ENCODE measurements around the gene NME5. TPM values are rescaled to one million over a fixed set of nuclear protein-coding genes. Genes with fewer than 3 reads are reported as not detected.

The NME5 gene
- total RNA-seq, 1 donor from 2014 or later, result not detected

GRCh38 chr5:138180183-138180782 lies 41.1 kb upstream of the NME5 start:
- CTCF ChIA-PET, result interaction anchor here (1.0 kb wide), 1 partner anchor 324 kb away, joined by 3 read pairs; no protein-coding TSS in a partner anchor
- Mint-ChIP-seq H3K27me3 (no peaks in the 10 kb centered on the region), H3K9me3 (no peaks in the 10 kb centered on the region), H3K4me3 (peak overlapping the region; percentile 48), H3K27ac (no peak overlapping the region), H3K4me1 (peaks cover 4% of the 10 kb centered on the region), H3K36me3 (ENCODE audit: low read depth) (peaks cover 23% of the 10 kb centered on the region)
- intact Hi-C loops (cut with micrococcal nuclease), result loop anchor here (1.0 kb wide), 2 partner anchors 231 to 323 kb away; no protein-coding TSS in a partner anchor
- ATAC-seq (ENCODE audit: low read depth), result no peak
- POLR2A ChIA-PET, result no interaction called here
- TF ChIP-seq CTCF (IDR thresholded peaks at IDR 0.05), result no peak
- no peak for DNase-seq

GRCh38 chr5:138179277-138179857 lies 40.1 kb upstream of the NME5 start:
- H3K4me1 Mint-ChIP-seq, result peaks cover 4% of the 10 kb centered on the region
- no peak overlapping the region for H3K27ac Mint-ChIP-seq
- no peak for DNase-seq
- no peak for ATAC-seq (ENCODE audit: low read depth)
- no peak overlapping the region for H3K4me3 Mint-ChIP-seq
- no peak for TF ChIP-seq CTCF (IDR thresholded peaks at IDR 0.05)
- CTCF ChIA-PET, result interaction anchor here (0.7 to 1.0 kb wide), 3 partner anchors 174 to 428 kb away, joined by 3 to 5 read pairs (median 3); partner anchors contain the start of gene KDM3B
- H3K9me3 Mint-ChIP-seq, result no peaks in the 10 kb centered on the region
- H3K27me3 Mint-ChIP-seq, result no peaks in the 10 kb centered on the region
- H3K36me3 Mint-ChIP-seq (ENCODE audit: low read depth), result peaks cover 16% of the 10 kb centered on the region
- POLR2A ChIA-PET, result interaction anchor here (0.6 to 2.4 kb wide), 8 partner anchors 34 to 425 kb away, joined by 3 to 25 read pairs (median 10); partner anchors contain the start of genes CDC23, ETF1, FAM53C and HNRNPA0
- intact Hi-C loops (cut with micrococcal nuclease), result loop anchor here (1.0 to 2.0 kb wide), 2 partner anchors 291 to 396 kb away; partner anchors contain the start of genes HSPA9 and PKD2L2

- CTCF ChIA-PET, result interaction anchor here (0.7 to 1.6 kb wide), 5 partner anchors 110 to 427 kb away, joined by 3 to 7 read pairs (median 3); partner anchors contain the start of gene KDM3B
- H3K27ac Mint-ChIP-seq, result no peak within 1 kb of the TSS
- POLR2A ChIA-PET, result interaction anchor here (0.6 to 2.4 kb wide), 8 partner anchors 34 to 425 kb away, joined by 3 to 25 read pairs (median 10); partner anchors contain the start of genes CDC23, ETF1, FAM53C and HNRNPA0
These were observed 39.5 kb upstream of the NME5 start, which contains the start of the genes BRD8 and KIF20A for GRCh38 chr5:138178516-138179276. Gene BRD8, minus strand, starts transcription at chr5:138178630. Its CDS starts 16 bp downstream, at chr5:138178614. Gene KIF20A, plus strand, starts transcription at chr5:138179112. Its CDS starts 569 bp downstream, at chr5:138179681.

GRCh38 chr5:138177941-138178515 lies 38.8 kb upstream of the NME5 start:
- no peaks in the 10 kb centered on the region for H3K27me3 Mint-ChIP-seq
- CTCF ChIA-PET, result interaction anchor here (1.1 to 1.6 kb wide), 3 partner anchors 109 to 399 kb away, joined by 3 to 7 read pairs (median 4); partner anchors contain the start of gene KDM3B

More at GRCh38 chr5:138178516-138179276, 39.5 kb upstream of the NME5 start, which contains the start of the genes BRD8 and KIF20A:
- Mint-ChIP-seq H3K4me1 (peaks cover 4% of the 10 kb centered on the region), H3K27me3 (no peaks in the 10 kb centered on the region), H3K4me3 (no peak within 1 kb of the TSS), H3K36me3 (ENCODE audit: low read depth) (peaks cover 15% of the 10 kb centered on the region), H3K9me3 (no peaks in the 10 kb centered on the region)
- DNase-seq, result peak; percentile 69
- intact Hi-C loops (cut with micrococcal nuclease), result loop anchor here (1.0 to 2.0 kb wide), 11 partner anchors 35 to 424 kb away; partner anchors contain the start of genes CDC23, CDC25C, EGR1 and ETF1
- ATAC-seq (ENCODE audit: low read depth), result peak; percentile 93
- TF ChIP-seq CTCF (IDR thresholded peaks at IDR 0.05), result no peak

More at GRCh38 chr5:138177941-138178515, 38.8 kb upstream of the NME5 start:
- TF ChIP-seq CTCF (IDR thresholded peaks at IDR 0.05), result no peak
- Mint-ChIP-seq H3K36me3 (ENCODE audit: low read depth) (peaks cover 18% of the 10 kb centered on the region), H3K27ac (no peak overlapping the region), H3K4me1 (peaks cover 4% of the 10 kb centered on the region), H3K9me3 (no peaks in the 10 kb centered on the region), H3K4me3 (no peak overlapping the region)
- no peak for DNase-seq
- POLR2A ChIA-PET, result interaction anchor here (0.6 to 2.4 kb wide), 8 partner anchors 35 to 1116 kb away, joined by 3 to 25 read pairs (median 10); partner anchors contain the start of genes CDC23, ETF1, FAM53C and HNRNPA0
- intact Hi-C loops (cut with micrococcal nuclease), result loop anchor here (1.0 to 2.0 kb wide), 10 partner anchors 35 to 424 kb away; partner anchors contain the start of genes CDC23, CDC25C, EGR1 and ETF1
- no peak for ATAC-seq (ENCODE audit: low read depth)
